GM23338 (cell line): Measurements from ENCODE around the gene KCNQ5. TPM values are rescaled to one million over a fixed set of nuclear protein-coding genes. Genes with fewer than 3 reads are reported as not detected.

Source experiments
- ATAC-seq: fragments of 200-7000 bp; cut with Tn5 transposase; 3 replicates; pipeline ENCODE4 v1.9.1; 2020
- DNase-seq: peaks from one replicate; pipeline ENCODE4 v3.0.0-alpha.2; 2015; ENCODE audit warnings: low spot score
- H2AFZ ChIP-seq: fragments of 200-600 bp; sonication (generic); 2 replicates; pipeline ENCODE4 v1.8.0; 2016; ENCODE audit warnings: antibody characterized with exemption, mild to moderate bottlenecking, moderate library complexity
- H3F3A ChIP-seq: fragments of 200-600 bp; sonication (generic); replicated peaks from 2 replicates; pipeline ENCODE4 v1.8.0; 2017; ENCODE audit warnings: antibody characterized with exemption, mixed run types, low read depth
- H3K27ac ChIP-seq: fragments of 200-600 bp; sonication (generic); 2 replicates; pipeline ENCODE4 v1.6.1; 2016; ENCODE audit warnings: low read depth
- H3K27me3 ChIP-seq: fragments of 200-600 bp; sonication (generic); 2 replicates; pipeline ENCODE4 v1.8.0; 2016; ENCODE audit warnings: mild to moderate bottlenecking, mixed run types, moderate library complexity; ENCODE audit not compliant: insufficient read depth
- H3K36me3 ChIP-seq: fragments of 200-600 bp; sonication (generic); 2 replicates; pipeline ENCODE4 v1.8.0; 2016; ENCODE audit warnings: mild to moderate bottlenecking; ENCODE audit not compliant: insufficient read depth
- H3K4me1 ChIP-seq: fragments of 200-600 bp; sonication (generic); 2 replicates; pipeline ENCODE4 v1.8.0; 2016; ENCODE audit warnings: mild to moderate bottlenecking, moderate library complexity; ENCODE audit not compliant: insufficient read depth
- H3K4me2 ChIP-seq: fragments of 200-600 bp; sonication (generic); 2 replicates; pipeline ENCODE4 v1.7.1; 2017; ENCODE audit warnings: mixed run types
- H3K4me3 ChIP-seq: fragments of 200-600 bp; sonication (generic); 2 replicates; pipeline ENCODE4 v1.6.1; 2016; ENCODE audit warnings: mixed run types
- H3K79me2 ChIP-seq: fragments of 200-600 bp; sonication (generic); replicated peaks from 2 replicates; pipeline ENCODE4 v1.8.0; 2017; ENCODE audit warnings: mild to moderate bottlenecking; ENCODE audit not compliant: insufficient read depth
- H3K9me2 ChIP-seq: fragments of 200-600 bp; sonication (generic); 2 replicates; pipeline ENCODE4 v1.8.0; 2017; ENCODE audit not compliant: insufficient read depth
- H4K20me1 ChIP-seq: fragments of 200-600 bp; sonication (generic); replicated peaks from 2 replicates; pipeline ENCODE4 v1.8.0; 2017; ENCODE audit warnings: mild to moderate bottlenecking; ENCODE audit not compliant: insufficient read depth
- H3K27ac Mint-ChIP-seq: 2 replicates; pipeline ENCODE4 v1.8.0; 2020; ENCODE audit warnings: inconsistent platforms, mild to moderate bottlenecking, moderate library complexity, mixed read lengths
- H3K27me3 Mint-ChIP-seq: 3 replicates; pipeline ENCODE4 v1.8.0; 2022; ENCODE audit warnings: low read depth, mild to moderate bottlenecking, moderate library complexity, mixed read lengths, inconsistent platforms; ENCODE audit not compliant: insufficient read depth, poor library complexity
- H3K36me3 Mint-ChIP-seq: 3 replicates; pipeline ENCODE4 v1.8.0; 2021; ENCODE audit warnings: low read depth, mild to moderate bottlenecking, inconsistent platforms, moderate library complexity, mixed read lengths
- H3K4me1 Mint-ChIP-seq: 3 replicates; pipeline ENCODE4 v1.8.0; 2020; ENCODE audit warnings: mild to moderate bottlenecking, inconsistent platforms, mixed read lengths
- H3K4me3 Mint-ChIP-seq: 3 replicates; pipeline ENCODE4 v1.8.0; 2021; ENCODE audit warnings: moderate library complexity, mild to moderate bottlenecking, inconsistent platforms, mixed read lengths
- H3K9me3 Mint-ChIP-seq: 3 replicates; pipeline ENCODE4 v1.8.0; 2020; ENCODE audit warnings: moderate library complexity, mild to moderate bottlenecking, inconsistent platforms, mixed read lengths
- CREB1 ChIP-seq: fragments of 250-450 bp; sonication (Bioruptor Pico); IDR thresholded peaks from 2 replicates; pipeline ENCODE4 v1.5.0; 2020; ENCODE audit warnings: low read depth, mild to moderate bottlenecking, moderate library complexity
- EZH2 ChIP-seq: fragments of 200-600 bp; sonication (generic); IDR thresholded peaks from one replicate; pipeline ENCODE4 v1.8.0; 2017; ENCODE audit warnings: antibody characterized with exemption, mild to moderate bottlenecking, low read depth; ENCODE audit not compliant: unreplicated experiment
- EZH2phosphoT487 ChIP-seq: fragments of 200-600 bp; sonication (generic); IDR thresholded peaks from one replicate; pipeline ENCODE4 v1.8.1; 2018; ENCODE audit warnings: antibody characterized with exemption; ENCODE audit not compliant: unreplicated experiment
- JUNB ChIP-seq: IDR thresholded peaks from one replicate; pipeline ENCODE4 v1.6.1; 2016; ENCODE audit warnings: antibody characterized with exemption; ENCODE audit not compliant: unreplicated experiment
- NANOG ChIP-seq: IDR thresholded peaks from 2 replicates; pipeline ENCODE4 v1.6.1; 2016; ENCODE audit warnings: antibody characterized with exemption, borderline replicate concordance
- POLR2AphosphoS5 ChIP-seq: IDR thresholded peaks from 2 replicates; pipeline ENCODE4 v1.6.1; 2016; ENCODE audit warnings: antibody characterized with exemption, low read depth
- STAT1 ChIP-seq: IDR thresholded peaks from one replicate; pipeline ENCODE4 v1.6.1; 2016; ENCODE audit warnings: antibody characterized with exemption; ENCODE audit not compliant: unreplicated experiment
- ZNF114 ChIP-seq: fragments of 250-450 bp; sonication (Bioruptor Pico); IDR thresholded peaks from 2 replicates; pipeline ENCODE4 v1.5.0; 2020; ENCODE audit warnings: mild to moderate bottlenecking, moderate library complexity
- ZNF331 ChIP-seq: fragments of 250-450 bp; sonication (Bioruptor Pico); IDR thresholded peaks from 2 replicates; pipeline ENCODE4 v1.5.0; 2020; ENCODE audit warnings: low read depth, mild to moderate bottlenecking, moderate library complexity
- ZNF462 ChIP-seq: fragments of 250-450 bp; sonication (Bioruptor Pico); IDR thresholded peaks from 2 replicates; pipeline ENCODE4 v1.5.0; 2020; ENCODE audit warnings: mild to moderate bottlenecking, moderate library complexity
- polyA plus RNA-seq: library from polyadenylated mRNA; unstranded; fragments of >200 nt; fragmentation: Nextera tagmentation; extraction: Ambion mirVana; gene quantifications from 2 replicates; pipeline ENCODE4 v1.2.1, GENCODE V29; 2016
- total RNA-seq: library from RNA; depleted of rRNA; stranded (reverse); fragments of >200 nt; shearing (Covaris generic); gene quantifications from 2 replicates; pipeline ENCODE4 v1.2.3, GENCODE V29; 2014
- TF ChIP-seq, protein P1 (sequence below): IDR thresholded peaks from one replicate; pipeline ENCODE4 v1.6.1; 2018; ENCODE audit warnings: antibody characterized with exemption; ENCODE audit not compliant: unreplicated experiment
- TF ChIP-seq, protein P2 (sequence below): IDR thresholded peaks from 2 replicates; pipeline ENCODE4 v1.6.1; 2016; ENCODE audit warnings: antibody characterized with exemption
- TF ChIP-seq, protein P3 (sequence below), 2 experiments: fragments of 200-600 bp in 1 of 2; sonication (generic) in 1 of 2; conservative IDR thresholded peaks; 2 replicates each; pipeline versions ENCODE4 v1.5.1 to v1.6.1; 2016 to 2017; ENCODE audit warnings: antibody characterized with exemption in 2 of 2, low read depth in 2 of 2, mild to moderate bottlenecking in 2 of 2, moderate library complexity in 1 of 2

KCNQ5 gene
- total and polyA plus RNA-seq, 2 experiments from 2014 or later = 0.68 to 0.87 TPM

DNA sequence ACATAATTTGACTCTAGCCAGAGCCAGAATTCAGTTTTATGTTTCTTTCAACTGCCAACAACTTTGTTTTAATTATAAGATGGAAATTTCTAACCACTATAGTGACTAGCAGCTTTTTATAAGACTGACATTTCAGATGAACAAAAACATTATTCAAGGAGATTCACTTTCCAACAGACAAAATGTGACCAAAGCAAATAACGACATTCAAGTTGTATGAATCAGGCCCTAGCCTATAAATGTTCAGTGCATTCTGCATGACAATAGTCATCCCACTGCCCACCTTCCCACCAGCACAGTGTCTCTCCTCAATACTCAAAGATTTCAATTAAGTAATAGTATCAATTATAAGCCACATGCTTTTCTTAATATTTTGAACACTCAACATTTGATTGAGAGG is 402.7 kb downstream of the KCNQ5 start:
- H3K4me2 ChIP-seq = no peak overlapping the region
- no peaks in the 10 kb centered on the region for H3K79me2 ChIP-seq
- H4K20me1 ChIP-seq = no peaks in the 10 kb centered on the region
- no peak overlapping the region for H3K4me3 ChIP-seq
- no peak overlapping the region for H3K27ac ChIP-seq
- no peak for DNase-seq
- no peak for TF ChIP-seq EZH2phosphoT487
- no peak for TF ChIP-seq JUNB
- TF ChIP-seq, protein P1, sequence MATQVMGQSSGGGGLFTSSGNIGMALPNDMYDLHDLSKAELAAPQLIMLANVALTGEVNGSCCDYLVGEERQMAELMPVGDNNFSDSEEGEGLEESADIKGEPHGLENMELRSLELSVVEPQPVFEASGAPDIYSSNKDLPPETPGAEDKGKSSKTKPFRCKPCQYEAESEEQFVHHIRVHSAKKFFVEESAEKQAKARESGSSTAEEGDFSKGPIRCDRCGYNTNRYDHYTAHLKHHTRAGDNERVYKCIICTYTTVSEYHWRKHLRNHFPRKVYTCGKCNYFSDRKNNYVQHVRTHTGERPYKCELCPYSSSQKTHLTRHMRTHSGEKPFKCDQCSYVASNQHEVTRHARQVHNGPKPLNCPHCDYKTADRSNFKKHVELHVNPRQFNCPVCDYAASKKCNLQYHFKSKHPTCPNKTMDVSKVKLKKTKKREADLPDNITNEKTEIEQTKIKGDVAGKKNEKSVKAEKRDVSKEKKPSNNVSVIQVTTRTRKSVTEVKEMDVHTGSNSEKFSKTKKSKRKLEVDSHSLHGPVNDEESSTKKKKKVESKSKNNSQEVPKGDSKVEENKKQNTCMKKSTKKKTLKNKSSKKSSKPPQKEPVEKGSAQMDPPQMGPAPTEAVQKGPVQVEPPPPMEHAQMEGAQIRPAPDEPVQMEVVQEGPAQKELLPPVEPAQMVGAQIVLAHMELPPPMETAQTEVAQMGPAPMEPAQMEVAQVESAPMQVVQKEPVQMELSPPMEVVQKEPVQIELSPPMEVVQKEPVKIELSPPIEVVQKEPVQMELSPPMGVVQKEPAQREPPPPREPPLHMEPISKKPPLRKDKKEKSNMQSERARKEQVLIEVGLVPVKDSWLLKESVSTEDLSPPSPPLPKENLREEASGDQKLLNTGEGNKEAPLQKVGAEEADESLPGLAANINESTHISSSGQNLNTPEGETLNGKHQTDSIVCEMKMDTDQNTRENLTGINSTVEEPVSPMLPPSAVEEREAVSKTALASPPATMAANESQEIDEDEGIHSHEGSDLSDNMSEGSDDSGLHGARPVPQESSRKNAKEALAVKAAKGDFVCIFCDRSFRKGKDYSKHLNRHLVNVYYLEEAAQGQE = no peak
- TF ChIP-seq, protein P2, sequence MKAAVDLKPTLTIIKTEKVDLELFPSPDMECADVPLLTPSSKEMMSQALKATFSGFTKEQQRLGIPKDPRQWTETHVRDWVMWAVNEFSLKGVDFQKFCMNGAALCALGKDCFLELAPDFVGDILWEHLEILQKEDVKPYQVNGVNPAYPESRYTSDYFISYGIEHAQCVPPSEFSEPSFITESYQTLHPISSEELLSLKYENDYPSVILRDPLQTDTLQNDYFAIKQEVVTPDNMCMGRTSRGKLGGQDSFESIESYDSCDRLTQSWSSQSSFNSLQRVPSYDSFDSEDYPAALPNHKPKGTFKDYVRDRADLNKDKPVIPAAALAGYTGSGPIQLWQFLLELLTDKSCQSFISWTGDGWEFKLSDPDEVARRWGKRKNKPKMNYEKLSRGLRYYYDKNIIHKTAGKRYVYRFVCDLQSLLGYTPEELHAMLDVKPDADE = no peak
- TF ChIP-seq STAT1 = no peak
- TF ChIP-seq ZNF331 (CRISPR knock-in tag) = no peak
- no peak for TF ChIP-seq CREB1 (CRISPR knock-in tag)
- TF ChIP-seq ZNF462 (CRISPR knock-in tag) = no peak
- TF ChIP-seq EZH2 = no peak
- TF ChIP-seq, protein P3, sequence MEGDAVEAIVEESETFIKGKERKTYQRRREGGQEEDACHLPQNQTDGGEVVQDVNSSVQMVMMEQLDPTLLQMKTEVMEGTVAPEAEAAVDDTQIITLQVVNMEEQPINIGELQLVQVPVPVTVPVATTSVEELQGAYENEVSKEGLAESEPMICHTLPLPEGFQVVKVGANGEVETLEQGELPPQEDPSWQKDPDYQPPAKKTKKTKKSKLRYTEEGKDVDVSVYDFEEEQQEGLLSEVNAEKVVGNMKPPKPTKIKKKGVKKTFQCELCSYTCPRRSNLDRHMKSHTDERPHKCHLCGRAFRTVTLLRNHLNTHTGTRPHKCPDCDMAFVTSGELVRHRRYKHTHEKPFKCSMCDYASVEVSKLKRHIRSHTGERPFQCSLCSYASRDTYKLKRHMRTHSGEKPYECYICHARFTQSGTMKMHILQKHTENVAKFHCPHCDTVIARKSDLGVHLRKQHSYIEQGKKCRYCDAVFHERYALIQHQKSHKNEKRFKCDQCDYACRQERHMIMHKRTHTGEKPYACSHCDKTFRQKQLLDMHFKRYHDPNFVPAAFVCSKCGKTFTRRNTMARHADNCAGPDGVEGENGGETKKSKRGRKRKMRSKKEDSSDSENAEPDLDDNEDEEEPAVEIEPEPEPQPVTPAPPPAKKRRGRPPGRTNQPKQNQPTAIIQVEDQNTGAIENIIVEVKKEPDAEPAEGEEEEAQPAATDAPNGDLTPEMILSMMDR (conservative IDR thresholded peaks at IDR 0.05; ENCODE audit: low read depth in 2 of 2) = no peak
- no peak for TF ChIP-seq NANOG
- TF ChIP-seq POLR2AphosphoS5 = no peak
- no peak for TF ChIP-seq ZNF114 (CRISPR knock-in tag)
- H3K4me1 ChIP-seq = peaks cover 12% of the 10 kb centered on the region
- H3K4me1 Mint-ChIP-seq = peaks cover 27% of the 10 kb centered on the region
- no peaks in the 10 kb centered on the region for H3K27me3 Mint-ChIP-seq
- H3K36me3 ChIP-seq = no peaks in the 10 kb centered on the region
- H3F3A ChIP-seq = no peaks in the 10 kb centered on the region
- H3K36me3 Mint-ChIP-seq = no peaks in the 10 kb centered on the region
- H3K9me3 Mint-ChIP-seq = no peaks in the 10 kb centered on the region
- no peak for ATAC-seq
- H2AFZ ChIP-seq = no peak overlapping the region
- H3K4me3 Mint-ChIP-seq = no peak overlapping the region
- H3K27ac Mint-ChIP-seq = no peak overlapping the region
- H3K9me2 ChIP-seq = no peaks in the 10 kb centered on the region; the same call in 1 of the 2 replicates
- H3K27me3 ChIP-seq = no peaks in the 10 kb centered on the region
